ENCODE measurements around the gene MAD1L1. TPM values are rescaled to one million over a fixed set of nuclear protein-coding genes. Genes with fewer than 3 reads are reported as not detected.

Gene MAD1L1
- total and polyA plus RNA-seq, 2 of the 4 experiments (the other 2 are of a cell fraction): 29.0 to 40.9 TPM

DNA sequence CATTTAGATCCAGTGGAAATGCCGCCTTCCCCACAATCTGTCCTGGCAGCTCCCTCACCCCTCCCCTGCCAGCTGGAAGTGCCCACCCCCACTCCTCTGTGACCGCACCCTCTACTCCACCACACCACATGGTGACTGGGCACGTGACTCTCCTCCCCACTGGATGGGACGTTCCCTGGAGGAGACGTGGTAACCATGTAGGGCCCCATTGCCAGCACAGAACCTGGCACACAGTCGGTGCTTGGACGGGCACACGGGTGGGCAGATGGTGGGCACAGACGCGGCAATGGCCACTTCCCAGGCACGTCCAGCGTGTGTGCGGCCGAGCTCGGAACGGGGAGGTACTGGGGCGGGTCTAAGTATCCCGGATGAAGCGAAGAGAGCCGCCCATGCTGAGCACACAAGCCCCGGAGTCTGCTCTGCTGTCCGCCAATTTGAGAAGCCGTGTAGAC is 245.6 kb downstream of the MAD1L1 start:
- H3K4me2 ChIP-seq (ENCODE audit: low read depth, low read length): no peak overlapping the region
- 97% methylated on average over 21 of the region's 23 CpGs; no CpG with 5 or more reads in 1 of the 2 experiments for WGBS, 2 experiments (ENCODE audit: extremely low coverage in 2 of 2, insufficient read length in 1 of 2)
- H3K18ac ChIP-seq (ENCODE audit: low read depth, low read length): no peak overlapping the region
- H2BK15ac ChIP-seq (ENCODE audit: low read depth, low read length): no peak overlapping the region
- no peak overlapping the region for H2AK9ac ChIP-seq (replicated peaks; ENCODE audit: low read depth, low read length, poor library complexity)
- intact Hi-C loops (cut with micrococcal nuclease) (no loop called here), in situ Hi-C loops (cut with MboI; ENCODE audit: low sequenced_read_pairs) (no loop called here), dilution Hi-C loops (cut with HindIII; ENCODE audit: low sequenced_read_pairs, unreplicated experiment) (no loop called here)
- no peak overlapping the region for H3K14ac ChIP-seq (replicated peaks; ENCODE audit: low read depth, low read length)
- no peak overlapping the region for H3K9ac ChIP-seq (ENCODE audit: low read depth, low read length)
- no peak overlapping the region for H3K27ac ChIP-seq (ENCODE audit: insufficient read depth, low read length)
- ATAC-seq (ENCODE audit: low read depth) (no peak), DNase-seq (no peak)
- no peaks in the 10 kb centered on the region; the same call in 1 of the 2 replicates for H3K9me1 ChIP-seq (ENCODE audit: insufficient read depth, low read length)
- H2AFZ ChIP-seq (replicated peaks; ENCODE audit: low read length, poor library complexity): no peak overlapping the region
- no peak overlapping the region for H2AK5ac ChIP-seq (ENCODE audit: low read depth, low read length)
- no peaks in the 10 kb centered on the region for H3K4me1 ChIP-seq (ENCODE audit: control insufficient read depth, insufficient read depth, low read length)
- H4K91ac ChIP-seq (ENCODE audit: insufficient read depth, low read depth, low read length): no peak overlapping the region
- H4K5ac ChIP-seq (ENCODE audit: low read depth, low read length): no peak overlapping the region
- H3K23ac ChIP-seq (ENCODE audit: low read depth, low read length): no peak overlapping the region
- no peaks in the 10 kb centered on the region; the same call in 1 of the 2 replicates for H3K36me3 ChIP-seq (ENCODE audit: control insufficient read depth, insufficient read depth, low read length)
- ChIA-PET POLR2A (ENCODE audit: unreplicated experiment) (no interaction called here), CTCF (no interaction called here)
- H3K56ac ChIP-seq (ENCODE audit: extremely low read depth, insufficient read depth, low read length): no peak overlapping the region
- no peak overlapping the region for H3K4me3 ChIP-seq (ENCODE audit: insufficient read depth, low read depth, low read length)
- no peak overlapping the region for H4K8ac ChIP-seq (ENCODE audit: low read depth in 2 of 2, low read length in 2 of 2)
- no peaks in the 10 kb centered on the region for H3K9me3 ChIP-seq (ENCODE audit: control insufficient read depth, insufficient read depth, low read length)
- H2BK5ac ChIP-seq (ENCODE audit: low read depth, low read length, poor library complexity, severe bottlenecking): no peak overlapping the region
- H3K27me3 ChIP-seq (ENCODE audit: control insufficient read depth, insufficient read depth, low read length): no peaks in the 10 kb centered on the region
- no TSS peak for BruUV-seq (replicated peaks)
- H2BK120ac ChIP-seq (ENCODE audit: low read depth, low read length): no peak overlapping the region
- TF ChIP-seq, protein P1, sequence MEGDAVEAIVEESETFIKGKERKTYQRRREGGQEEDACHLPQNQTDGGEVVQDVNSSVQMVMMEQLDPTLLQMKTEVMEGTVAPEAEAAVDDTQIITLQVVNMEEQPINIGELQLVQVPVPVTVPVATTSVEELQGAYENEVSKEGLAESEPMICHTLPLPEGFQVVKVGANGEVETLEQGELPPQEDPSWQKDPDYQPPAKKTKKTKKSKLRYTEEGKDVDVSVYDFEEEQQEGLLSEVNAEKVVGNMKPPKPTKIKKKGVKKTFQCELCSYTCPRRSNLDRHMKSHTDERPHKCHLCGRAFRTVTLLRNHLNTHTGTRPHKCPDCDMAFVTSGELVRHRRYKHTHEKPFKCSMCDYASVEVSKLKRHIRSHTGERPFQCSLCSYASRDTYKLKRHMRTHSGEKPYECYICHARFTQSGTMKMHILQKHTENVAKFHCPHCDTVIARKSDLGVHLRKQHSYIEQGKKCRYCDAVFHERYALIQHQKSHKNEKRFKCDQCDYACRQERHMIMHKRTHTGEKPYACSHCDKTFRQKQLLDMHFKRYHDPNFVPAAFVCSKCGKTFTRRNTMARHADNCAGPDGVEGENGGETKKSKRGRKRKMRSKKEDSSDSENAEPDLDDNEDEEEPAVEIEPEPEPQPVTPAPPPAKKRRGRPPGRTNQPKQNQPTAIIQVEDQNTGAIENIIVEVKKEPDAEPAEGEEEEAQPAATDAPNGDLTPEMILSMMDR (conservative IDR thresholded peaks at IDR 0.05; ENCODE audit: low read depth, low read length): no peak
- no peak for TF ChIP-seq CHD1 (IDR thresholded peaks at IDR 0.05; ENCODE audit: low read depth, low read length)
- TF ChIP-seq MAZ (IDR thresholded peaks at IDR 0.05; ENCODE audit: borderline replicate concordance, low read depth, low read length): no peak
- TF ChIP-seq, protein P2, sequence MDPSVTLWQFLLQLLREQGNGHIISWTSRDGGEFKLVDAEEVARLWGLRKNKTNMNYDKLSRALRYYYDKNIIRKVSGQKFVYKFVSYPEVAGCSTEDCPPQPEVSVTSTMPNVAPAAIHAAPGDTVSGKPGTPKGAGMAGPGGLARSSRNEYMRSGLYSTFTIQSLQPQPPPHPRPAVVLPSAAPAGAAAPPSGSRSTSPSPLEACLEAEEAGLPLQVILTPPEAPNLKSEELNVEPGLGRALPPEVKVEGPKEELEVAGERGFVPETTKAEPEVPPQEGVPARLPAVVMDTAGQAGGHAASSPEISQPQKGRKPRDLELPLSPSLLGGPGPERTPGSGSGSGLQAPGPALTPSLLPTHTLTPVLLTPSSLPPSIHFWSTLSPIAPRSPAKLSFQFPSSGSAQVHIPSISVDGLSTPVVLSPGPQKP (IDR thresholded peaks at IDR 0.05; ENCODE audit: borderline replicate concordance, low read depth, low read length): no peak
- TF ChIP-seq, protein P3, sequence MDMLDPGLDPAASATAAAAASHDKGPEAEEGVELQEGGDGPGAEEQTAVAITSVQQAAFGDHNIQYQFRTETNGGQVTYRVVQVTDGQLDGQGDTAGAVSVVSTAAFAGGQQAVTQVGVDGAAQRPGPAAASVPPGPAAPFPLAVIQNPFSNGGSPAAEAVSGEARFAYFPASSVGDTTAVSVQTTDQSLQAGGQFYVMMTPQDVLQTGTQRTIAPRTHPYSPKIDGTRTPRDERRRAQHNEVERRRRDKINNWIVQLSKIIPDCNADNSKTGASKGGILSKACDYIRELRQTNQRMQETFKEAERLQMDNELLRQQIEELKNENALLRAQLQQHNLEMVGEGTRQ (IDR thresholded peaks at IDR 0.05; ENCODE audit: low read depth, low read length): no peak
- H2BK20ac ChIP-seq (ENCODE audit: low read depth, low read length): no peak overlapping the region
- H3K79me1 ChIP-seq (ENCODE audit: low read depth in 1 of 2, low read length in 2 of 2): 0 out of 4 replicates have a peak, but pooled peaks cover 0 to 4% of the 10 kb centered on the region in 2 experiments
- no peaks in the 10 kb centered on the region for H4K20me1 ChIP-seq (ENCODE audit: insufficient read depth, low read length)
- H3K4ac ChIP-seq (ENCODE audit: low read depth, low read length): no peak overlapping the region
